Fibroblast of lung (primary cell): ENCODE measurements around the gene SELENOP.

Source experiments
- CTCF ChIP-seq, 2 donors: IDR thresholded peaks in 1 of 2; conservative IDR thresholded peaks in 1 of 2; 1 replicate in 1 of 2; 2 replicates in 1 of 2; pipeline ENCODE4 v1.5.1; 2011 to 2012; ENCODE audit warnings: low read length in 2 of 2, control low read depth in 1 of 2, inconsistent platforms in 1 of 2, low read depth in 1 of 2, mild to moderate bottlenecking in 1 of 2
- EZH2 ChIP-seq: IDR thresholded peaks from 2 replicates; pipeline ENCODE4 v1.5.1; 2012; ENCODE audit warnings: low read length, control low read depth, mild to moderate bottlenecking; ENCODE audit errors: missing control alignments

GRCh38 chr5:42828671-42829070 lies 17.0 kb upstream of the SELENOP start:
- no peak for TF ChIP-seq EZH2
- TF ChIP-seq CTCF (conservative IDR thresholded peaks at IDR 0.05 in 1 of 2, IDR thresholded peaks at IDR 0.05 in 1 of 2; ENCODE audit: low read depth in 1 of 2, low read length in 2 of 2): no peak
